Measurements from ENCODE around the gene NR1D2.

DNA sequence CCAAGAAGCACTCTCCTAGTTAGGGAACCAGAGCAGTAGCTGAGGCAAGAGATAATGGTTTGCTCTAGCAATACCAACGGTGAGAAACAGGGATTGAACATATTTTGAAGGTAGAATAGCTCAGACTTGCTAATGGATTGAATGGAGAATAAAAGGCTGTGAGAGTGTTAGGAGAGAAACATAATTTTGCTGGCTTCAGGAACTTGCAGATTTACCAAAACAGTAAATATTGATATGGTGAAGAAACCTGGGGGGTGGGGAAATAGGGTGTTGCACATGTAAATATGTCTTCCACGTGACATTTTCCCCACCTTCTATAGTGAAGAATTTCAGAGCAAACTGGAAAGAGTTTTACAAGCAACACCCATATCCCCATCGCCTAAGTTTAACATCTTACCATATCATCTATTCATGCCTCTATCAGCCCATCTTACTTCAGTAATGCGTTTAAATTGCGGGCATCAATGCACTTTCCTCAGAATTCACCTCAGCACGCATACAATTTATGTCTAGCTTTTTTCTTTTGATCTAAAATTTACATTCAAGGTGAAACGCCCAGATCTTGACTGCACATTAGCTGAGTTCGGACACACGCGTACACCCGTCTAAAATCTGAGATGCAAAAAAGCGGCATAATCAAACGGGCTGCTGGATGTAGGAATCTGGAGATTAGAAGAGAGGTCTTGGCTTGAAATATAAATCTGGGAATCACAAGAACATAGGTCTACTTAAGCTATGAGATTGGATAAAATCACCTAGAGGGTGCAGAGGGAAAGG lies 891 bp upstream of the NR1D2 start:
- TF ChIP-seq, protein P1, sequence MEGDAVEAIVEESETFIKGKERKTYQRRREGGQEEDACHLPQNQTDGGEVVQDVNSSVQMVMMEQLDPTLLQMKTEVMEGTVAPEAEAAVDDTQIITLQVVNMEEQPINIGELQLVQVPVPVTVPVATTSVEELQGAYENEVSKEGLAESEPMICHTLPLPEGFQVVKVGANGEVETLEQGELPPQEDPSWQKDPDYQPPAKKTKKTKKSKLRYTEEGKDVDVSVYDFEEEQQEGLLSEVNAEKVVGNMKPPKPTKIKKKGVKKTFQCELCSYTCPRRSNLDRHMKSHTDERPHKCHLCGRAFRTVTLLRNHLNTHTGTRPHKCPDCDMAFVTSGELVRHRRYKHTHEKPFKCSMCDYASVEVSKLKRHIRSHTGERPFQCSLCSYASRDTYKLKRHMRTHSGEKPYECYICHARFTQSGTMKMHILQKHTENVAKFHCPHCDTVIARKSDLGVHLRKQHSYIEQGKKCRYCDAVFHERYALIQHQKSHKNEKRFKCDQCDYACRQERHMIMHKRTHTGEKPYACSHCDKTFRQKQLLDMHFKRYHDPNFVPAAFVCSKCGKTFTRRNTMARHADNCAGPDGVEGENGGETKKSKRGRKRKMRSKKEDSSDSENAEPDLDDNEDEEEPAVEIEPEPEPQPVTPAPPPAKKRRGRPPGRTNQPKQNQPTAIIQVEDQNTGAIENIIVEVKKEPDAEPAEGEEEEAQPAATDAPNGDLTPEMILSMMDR (IDR thresholded peaks at IDR 0.05) = no peak
- TF ChIP-seq POLR2AphosphoS5 (IDR thresholded peaks at IDR 0.05; ENCODE audit: insufficient read depth in 1 of 2, low read depth in 1 of 2) (no peak), POLR2A (IDR thresholded peaks at IDR 0.05) (no peak)

All from vagina (tissue), 2 donors.